GM15510 (cell line): ENCODE measurements around the gene FGF16.

Experiments
- POLR2A ChIP-seq: IDR thresholded peaks from 3 replicates; pipeline ENCODE4 v1.6.1; 2011; ENCODE audit warnings: borderline replicate concordance; ENCODE audit not compliant: insufficient read length; ENCODE audit errors: extremely low read depth

FGF16 gene

GRCh38 chrX:77442728-77443127 lies 4.5 kb upstream of the FGF16 start:
- TF ChIP-seq POLR2A: no peak

GRCh38 chrX:77444075-77444474 lies 3.1 kb upstream of the FGF16 start:
- TF ChIP-seq POLR2A: no peak

- no peak for TF ChIP-seq POLR2A
Measured at GRCh38 chrX:77444545-77444944, 2.6 kb upstream of the FGF16 start.

- TF ChIP-seq POLR2A: no peak
Measured at GRCh38 chrX:77446029-77446585, 1.1 kb upstream of the FGF16 start.

- TF ChIP-seq POLR2A: no peak
Measured at GRCh38 chrX:77447653-77448569, 722 bp downstream of the FGF16 start.

- no peak for TF ChIP-seq POLR2A
Measured at GRCh38 chrX:77450415-77450814, 3.2 kb downstream of the FGF16 start.

- TF ChIP-seq POLR2A: no peak
Measured at GRCh38 chrX:77450996-77451395, 3.8 kb downstream of the FGF16 start.

- no peak for TF ChIP-seq POLR2A
Measured at GRCh38 chrX:77453190-77453589, 6.0 kb downstream of the FGF16 start.

GRCh38 chrX:77455437-77455836 lies 8.2 kb downstream of the FGF16 start:
- TF ChIP-seq POLR2A: no peak

GRCh38 chrX:77484045-77484444 lies 36.9 kb downstream of the FGF16 start:
- no peak for TF ChIP-seq POLR2A

- TF ChIP-seq POLR2A: no peak
Measured at GRCh38 chrX:77493677-77494553, 46.7 kb downstream of the FGF16 start.

GRCh38 chrX:77502951-77503525 lies 55.8 kb downstream of the FGF16 start:
- no peak for TF ChIP-seq POLR2A

GRCh38 chrX:77505227-77505626 lies 58.0 kb downstream of the FGF16 start:
- no peak for TF ChIP-seq POLR2A
